Astrocyte of the cerebellum (primary cell): Measurements from ENCODE around the gene ROR1.

ENCODE experiments used
- DNase-seq: peaks from one replicate; pipeline ENCODE4 v3.0.0-alpha.2; 2011; ENCODE audit warnings: low read depth
- H3K4me3 ChIP-seq: 2 replicates; pipeline ENCODE4 v1.5.1; 2011; ENCODE audit warnings: mild to moderate bottlenecking, low read depth, low read length, moderate library complexity
- in situ Hi-C: cut with HindIII; loops from 2 replicates; pipeline ENCODE4 v1.10.0; 2017; ENCODE audit warnings: low sequenced_read_pairs
- TF ChIP-seq, protein P1 (sequence below): IDR thresholded peaks from 2 replicates; pipeline ENCODE4 v1.5.1; 2012; ENCODE audit warnings: low read length, low read depth, moderate library complexity, mild to moderate bottlenecking; ENCODE audit errors: missing control alignments

The ROR1 gene

DNA sequence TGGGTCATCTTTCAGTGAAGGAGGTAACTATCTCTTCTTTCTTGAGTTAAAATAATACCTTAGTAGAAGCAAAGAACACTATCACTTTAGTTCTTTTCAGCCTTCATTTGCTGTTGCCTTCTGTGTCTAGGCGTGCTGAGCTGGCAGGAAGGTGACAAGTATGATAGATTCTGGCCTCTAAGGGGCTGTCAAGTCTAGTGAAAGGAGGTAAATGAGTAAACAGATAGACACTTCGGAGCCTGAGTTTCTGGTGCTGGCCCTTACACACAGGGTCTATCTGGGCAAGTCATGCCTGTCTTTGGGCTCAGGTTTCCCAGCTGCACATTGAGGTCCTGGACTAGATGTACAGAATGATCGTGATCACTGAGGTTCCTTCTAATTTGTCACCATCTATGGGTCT is 89.3 kb downstream of the ROR1 start:
- in situ Hi-C loops = no loop called here
- H3K4me3 ChIP-seq = no peak overlapping the region
- TF ChIP-seq, protein P1, sequence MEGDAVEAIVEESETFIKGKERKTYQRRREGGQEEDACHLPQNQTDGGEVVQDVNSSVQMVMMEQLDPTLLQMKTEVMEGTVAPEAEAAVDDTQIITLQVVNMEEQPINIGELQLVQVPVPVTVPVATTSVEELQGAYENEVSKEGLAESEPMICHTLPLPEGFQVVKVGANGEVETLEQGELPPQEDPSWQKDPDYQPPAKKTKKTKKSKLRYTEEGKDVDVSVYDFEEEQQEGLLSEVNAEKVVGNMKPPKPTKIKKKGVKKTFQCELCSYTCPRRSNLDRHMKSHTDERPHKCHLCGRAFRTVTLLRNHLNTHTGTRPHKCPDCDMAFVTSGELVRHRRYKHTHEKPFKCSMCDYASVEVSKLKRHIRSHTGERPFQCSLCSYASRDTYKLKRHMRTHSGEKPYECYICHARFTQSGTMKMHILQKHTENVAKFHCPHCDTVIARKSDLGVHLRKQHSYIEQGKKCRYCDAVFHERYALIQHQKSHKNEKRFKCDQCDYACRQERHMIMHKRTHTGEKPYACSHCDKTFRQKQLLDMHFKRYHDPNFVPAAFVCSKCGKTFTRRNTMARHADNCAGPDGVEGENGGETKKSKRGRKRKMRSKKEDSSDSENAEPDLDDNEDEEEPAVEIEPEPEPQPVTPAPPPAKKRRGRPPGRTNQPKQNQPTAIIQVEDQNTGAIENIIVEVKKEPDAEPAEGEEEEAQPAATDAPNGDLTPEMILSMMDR = no peak
- DNase-seq = no peak

DNA sequence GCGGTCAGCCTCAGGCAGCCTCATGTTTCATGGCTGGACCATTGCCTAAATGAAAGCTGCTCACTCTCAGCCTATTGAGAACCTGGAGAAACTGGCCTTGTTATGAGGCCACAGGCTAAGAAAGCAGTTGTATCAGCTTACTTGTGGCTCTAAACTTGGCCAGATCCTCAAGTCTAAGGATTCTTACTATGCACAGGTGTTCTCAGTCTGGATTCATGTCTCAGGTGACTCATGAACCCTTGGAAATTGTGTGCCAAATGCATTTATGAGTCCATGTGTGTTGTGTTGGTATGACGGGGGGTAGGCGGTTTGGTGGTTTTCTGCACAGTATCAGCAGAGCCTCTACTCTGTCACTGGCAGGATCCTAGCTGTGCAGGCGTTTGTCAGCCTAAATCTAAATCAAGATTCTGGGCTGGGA is 90.4 kb downstream of the ROR1 start:
- TF ChIP-seq, protein P1 = no peak
- DNase-seq = no peak
- in situ Hi-C loops = no loop called here
- no peak overlapping the region for H3K4me3 ChIP-seq

DNA sequence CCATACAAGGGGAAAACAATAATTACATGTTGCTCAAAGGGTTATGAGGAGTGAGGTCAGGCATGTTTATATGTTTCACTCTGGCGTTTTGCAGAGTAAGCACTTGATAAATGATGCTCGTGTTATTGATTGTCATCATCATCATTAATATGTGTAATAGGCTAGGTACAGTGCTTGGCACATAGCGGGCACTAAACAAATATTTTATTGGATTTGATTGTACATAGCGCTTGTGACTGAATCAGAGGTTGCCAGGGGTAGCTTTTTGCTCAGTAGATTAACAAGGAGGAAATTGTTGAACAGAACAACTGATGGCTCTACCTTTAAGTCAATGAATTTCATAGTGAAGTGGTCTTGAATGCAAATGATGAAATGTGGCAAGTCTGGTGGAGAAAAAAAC is 91.7 kb downstream of the ROR1 start:
- no peak for DNase-seq
- H3K4me3 ChIP-seq = no peak overlapping the region
- in situ Hi-C loops = no loop called here
- TF ChIP-seq, protein P1 = no peak

DNA sequence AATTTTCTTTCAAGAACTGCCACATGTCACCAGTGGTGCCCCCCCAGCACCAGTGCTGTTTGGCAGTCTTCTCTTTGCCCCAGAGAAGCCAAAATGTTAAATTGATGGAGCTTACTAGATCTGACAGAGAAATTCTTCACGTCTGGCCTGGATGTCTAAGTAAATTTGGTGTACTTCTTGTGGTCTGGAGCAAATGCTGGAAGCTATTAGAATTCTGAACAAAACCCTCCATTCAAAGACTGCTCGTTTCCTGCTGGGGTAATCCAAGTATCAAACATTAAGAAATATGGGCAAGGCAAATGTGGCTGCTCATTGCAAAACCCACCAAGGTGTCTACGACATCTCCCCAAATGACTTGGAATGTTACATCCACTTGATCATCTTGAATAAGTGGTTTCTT is 92.3 kb downstream of the ROR1 start:
- TF ChIP-seq, protein P1 = no peak
- H3K4me3 ChIP-seq = no peak overlapping the region
- peak; percentile 49 for DNase-seq
- in situ Hi-C loops = no loop called here

DNA sequence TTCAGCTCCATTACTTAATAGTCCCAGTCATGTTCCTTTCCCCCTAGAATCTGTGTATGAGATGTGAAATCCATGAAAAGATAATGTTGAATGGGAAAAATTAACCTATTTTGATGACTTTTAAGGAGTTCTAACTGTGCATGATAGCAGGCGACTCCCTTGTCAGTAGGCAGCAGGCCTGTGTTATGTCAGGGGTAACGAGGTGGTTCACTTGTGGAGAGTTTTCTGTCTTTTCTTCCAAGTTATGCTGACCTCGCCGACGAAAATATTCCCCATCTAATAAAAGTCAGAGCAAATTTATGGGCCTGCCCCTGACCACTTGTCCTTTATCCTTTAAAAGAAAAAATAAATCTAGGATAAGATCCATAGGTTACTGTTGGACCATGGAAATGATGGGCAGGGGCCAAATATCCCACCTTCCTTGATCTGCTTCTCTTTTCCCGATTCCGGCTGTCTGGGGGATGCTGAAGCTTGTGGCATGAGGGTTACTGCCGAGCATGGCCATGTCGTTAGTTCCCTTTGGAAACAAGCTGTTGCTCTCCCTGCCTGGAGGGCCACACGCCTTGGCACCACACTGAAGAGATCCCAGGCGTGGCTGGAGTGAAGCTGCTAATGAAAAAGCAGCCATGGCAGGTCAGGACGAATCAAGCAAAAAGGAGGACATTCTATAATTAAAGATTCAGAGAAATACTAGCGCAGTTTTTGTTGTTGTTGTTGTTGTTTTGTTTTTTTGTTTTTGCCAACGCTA is 93.8 kb downstream of the ROR1 start:
- in situ Hi-C loops = no loop called here
- TF ChIP-seq, protein P1 = no peak
- no peak overlapping the region for H3K4me3 ChIP-seq

DNA sequence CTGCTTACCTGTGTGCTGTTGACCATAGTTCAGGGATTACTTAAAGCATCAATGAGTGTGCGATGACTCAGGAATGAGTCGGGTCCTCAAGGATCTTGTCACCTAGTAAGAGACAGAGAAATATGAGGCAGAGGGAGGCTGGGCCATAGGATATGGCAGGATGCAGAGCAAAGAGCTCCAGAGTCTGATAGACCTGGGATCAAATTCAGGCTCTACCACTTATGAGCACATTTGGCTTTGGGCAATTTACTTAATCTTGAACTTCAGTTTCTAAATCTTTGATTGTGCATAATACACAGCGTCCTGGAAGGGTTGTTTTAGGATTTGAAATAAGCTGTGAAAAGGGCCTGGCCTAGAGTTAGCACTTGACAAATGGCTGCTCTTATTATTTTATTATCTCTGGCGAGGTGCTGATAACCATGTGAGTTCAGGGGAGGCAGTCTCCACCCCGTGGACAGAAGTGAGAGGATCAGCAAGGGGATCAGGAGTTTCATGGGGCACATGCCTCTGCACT is 94.5 kb downstream of the ROR1 start:
- TF ChIP-seq, protein P1 = no peak
- in situ Hi-C loops = no loop called here
- H3K4me3 ChIP-seq = no peak overlapping the region
- DNase-seq = no peak

More for the DNA sequence above, 93.8 kb downstream of the ROR1 start:
- no peak for DNase-seq

DNA sequence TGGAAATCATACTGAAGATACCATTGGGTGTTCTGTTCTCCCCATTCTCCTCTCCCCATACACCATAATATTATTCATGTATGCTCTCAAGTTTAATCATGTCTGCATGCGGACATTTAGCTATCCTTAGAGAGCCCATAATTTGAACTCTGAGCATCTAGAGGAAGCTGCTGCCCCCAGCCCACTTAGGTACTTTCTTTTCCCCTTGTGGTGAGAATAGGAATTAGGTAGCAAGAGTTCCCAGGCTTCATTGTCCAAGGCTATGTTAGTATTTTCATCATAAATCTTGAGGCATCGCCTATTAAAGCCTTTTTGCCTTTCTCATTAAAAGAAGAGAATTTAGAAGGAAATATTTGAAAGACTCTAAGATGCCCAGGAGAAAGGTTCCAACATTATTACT is 96.3 kb downstream of the ROR1 start:
- TF ChIP-seq, protein P1 = no peak
- no peak for DNase-seq
- H3K4me3 ChIP-seq = no peak overlapping the region
- in situ Hi-C loops = no loop called here
